Tibial artery (tissue), 4 donors: ENCODE data around the gene IQGAP2.
"Not testable (repeated sequence)": the region's sequence is repeated elsewhere in the genome, so short reads cannot be mapped to it uniquely, and the experiment has no call there.

ENCODE experiments used
- DNase-seq, 2 donors: peaks; one replicate each; pipeline ENCODE4 v3.0.0-alpha.2; 2019
- H3K27ac ChIP-seq, 2 donors: fragments of 200-600 bp; sonication (generic) in 1 of 2; 1 replicate in 1 of 2; 2 replicates in 1 of 2; pipeline ENCODE4 v1.5.1; 2018 to 2019; ENCODE audit warnings: mild to moderate bottlenecking in 1 of 2
- H3K27me3 ChIP-seq, 2 donors: fragments of 200-600 bp; sonication (generic) in 1 of 2; one replicate each; pipeline versions ENCODE4 v1.5.1 to v1.6.0; 2016 to 2019
- H3K36me3 ChIP-seq, 3 donors: fragments of 200-600 bp; sonication (generic) in 2 of 3; one replicate each; pipeline ENCODE4 v1.5.1; 2016 to 2019; ENCODE audit warnings: mild to moderate bottlenecking in 2 of 3
- H3K4me1 ChIP-seq, 4 donors: fragments of 200-600 bp; sonication (generic) in 2 of 4; 1 replicate in 3 of 4; 2 replicates in 1 of 4; pipeline ENCODE4 v1.5.1; 2016 to 2019
- H3K4me3 ChIP-seq, 2 donors: fragments of 200-600 bp; sonication (generic) in 1 of 2; 1 replicate in 1 of 2; 2 replicates in 1 of 2; pipeline ENCODE4 v1.5.1; 2018 to 2019; ENCODE audit warnings: mild to moderate bottlenecking in 2 of 2
- H3K9me3 ChIP-seq, 3 donors: fragments of 200-600 bp; sonication (generic) in 1 of 3; one replicate each; pipeline ENCODE4 v1.5.1; 2016 to 2019
- intact Hi-C: fragments of 100-400 bp; cut with DNase I; formaldehyde crosslinking; loops from one replicate; pipeline ENCODE4 v1.15.0; 2023; ENCODE audit warnings: low total_unique reads
- TF ChIP-seq, protein P1 (sequence below), 2 experiments: fragments of 200-600 bp in 1 of 2; fragments of 450-650 bp in 1 of 2; IDR thresholded peaks; one replicate each; pipeline ENCODE4 v1.5.1; 2017 to 2019; ENCODE audit warnings: antibody characterized with exemption in 2 of 2, mild to moderate bottlenecking in 1 of 2, moderate library complexity in 1 of 2

Gene IQGAP2

DNA sequence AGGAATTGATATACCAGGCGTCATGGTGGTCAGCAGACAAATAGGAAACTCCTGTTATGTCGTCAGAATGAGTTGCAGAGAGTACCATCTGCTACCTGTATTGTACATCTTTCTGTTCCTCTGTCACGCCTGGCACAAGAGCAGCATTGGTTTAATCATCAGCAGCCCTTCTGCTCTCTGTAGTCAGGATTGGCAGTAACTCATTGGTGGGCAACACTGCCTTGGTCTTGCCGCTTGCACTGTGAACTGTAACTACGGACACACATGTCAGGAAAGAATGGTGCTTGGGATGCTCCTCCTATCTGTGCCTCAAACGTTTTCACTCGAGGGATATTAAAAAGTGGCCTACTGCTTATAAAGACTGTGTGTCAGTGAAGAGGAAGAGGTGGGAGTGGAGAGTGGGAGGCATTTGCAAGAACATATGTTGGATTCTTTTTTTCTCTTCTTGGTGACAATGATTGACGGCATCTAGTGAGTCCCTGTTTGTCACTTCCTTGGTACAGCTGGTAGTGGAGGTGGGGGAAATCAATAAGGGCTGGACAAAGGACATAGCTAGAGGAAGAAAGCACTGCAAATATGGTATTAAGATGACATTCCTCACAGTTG lies 143.5 kb downstream of the IQGAP2 start:
- Histone ChIP-seq H3K27me3 (no peaks in the 10 kb centered on the region), H3K4me1 (no peaks in the 10 kb centered on the region), H3K4me3 (no peak overlapping the region), H3K27ac (no peak overlapping the region), H3K9me3 (no peaks in the 10 kb centered on the region), H3K36me3 (no peaks in the 10 kb centered on the region)
- intact Hi-C loops: no loop called here
- TF ChIP-seq, protein P1, sequence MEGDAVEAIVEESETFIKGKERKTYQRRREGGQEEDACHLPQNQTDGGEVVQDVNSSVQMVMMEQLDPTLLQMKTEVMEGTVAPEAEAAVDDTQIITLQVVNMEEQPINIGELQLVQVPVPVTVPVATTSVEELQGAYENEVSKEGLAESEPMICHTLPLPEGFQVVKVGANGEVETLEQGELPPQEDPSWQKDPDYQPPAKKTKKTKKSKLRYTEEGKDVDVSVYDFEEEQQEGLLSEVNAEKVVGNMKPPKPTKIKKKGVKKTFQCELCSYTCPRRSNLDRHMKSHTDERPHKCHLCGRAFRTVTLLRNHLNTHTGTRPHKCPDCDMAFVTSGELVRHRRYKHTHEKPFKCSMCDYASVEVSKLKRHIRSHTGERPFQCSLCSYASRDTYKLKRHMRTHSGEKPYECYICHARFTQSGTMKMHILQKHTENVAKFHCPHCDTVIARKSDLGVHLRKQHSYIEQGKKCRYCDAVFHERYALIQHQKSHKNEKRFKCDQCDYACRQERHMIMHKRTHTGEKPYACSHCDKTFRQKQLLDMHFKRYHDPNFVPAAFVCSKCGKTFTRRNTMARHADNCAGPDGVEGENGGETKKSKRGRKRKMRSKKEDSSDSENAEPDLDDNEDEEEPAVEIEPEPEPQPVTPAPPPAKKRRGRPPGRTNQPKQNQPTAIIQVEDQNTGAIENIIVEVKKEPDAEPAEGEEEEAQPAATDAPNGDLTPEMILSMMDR (IDR thresholded peaks at IDR 0.05): no peak
- no peak for DNase-seq

DNA sequence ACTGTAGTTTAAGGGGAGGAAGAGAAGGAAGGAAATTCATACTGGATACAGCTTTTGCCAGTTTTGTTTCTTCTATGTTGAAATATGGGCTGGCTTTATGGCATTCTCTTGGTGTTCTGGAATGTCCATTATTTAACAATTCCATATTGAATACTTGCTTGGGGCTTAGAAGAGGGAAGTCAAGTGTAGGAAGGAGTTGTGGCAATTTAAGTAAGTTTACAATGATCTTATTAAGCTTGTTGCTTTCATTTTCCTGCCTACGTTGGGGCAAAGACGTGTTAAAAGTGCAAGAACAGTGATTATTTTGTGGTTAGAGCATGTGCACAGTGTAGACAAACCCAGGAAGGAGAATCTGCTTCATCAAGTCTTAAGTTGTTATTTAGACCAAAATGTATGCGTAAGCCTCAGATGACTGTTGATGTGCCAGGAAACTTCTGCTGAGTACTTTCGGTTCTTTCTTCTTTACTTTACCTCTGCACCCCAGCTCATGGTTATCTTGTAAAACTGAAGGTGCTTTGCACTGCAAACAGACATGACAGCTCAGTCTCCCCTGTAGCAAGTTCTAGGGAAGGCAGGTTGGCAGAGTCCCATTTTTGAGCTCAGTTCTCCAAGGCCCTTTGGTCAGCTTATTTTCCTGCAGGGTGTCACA lies 144.3 kb downstream of the IQGAP2 start:
- no peaks in the 10 kb centered on the region for H3K36me3 ChIP-seq
- H3K27ac ChIP-seq: no peak overlapping the region
- no peak overlapping the region for H3K4me3 ChIP-seq
- TF ChIP-seq, protein P1 (IDR thresholded peaks at IDR 0.05): no peak
- intact Hi-C loops: no loop called here
- no peaks in the 10 kb centered on the region for H3K9me3 ChIP-seq
- no peaks in the 10 kb centered on the region for H3K27me3 ChIP-seq
- DNase-seq: peak in 1 of 2 donors; percentile 27
- no peaks in the 10 kb centered on the region for H3K4me1 ChIP-seq

DNA sequence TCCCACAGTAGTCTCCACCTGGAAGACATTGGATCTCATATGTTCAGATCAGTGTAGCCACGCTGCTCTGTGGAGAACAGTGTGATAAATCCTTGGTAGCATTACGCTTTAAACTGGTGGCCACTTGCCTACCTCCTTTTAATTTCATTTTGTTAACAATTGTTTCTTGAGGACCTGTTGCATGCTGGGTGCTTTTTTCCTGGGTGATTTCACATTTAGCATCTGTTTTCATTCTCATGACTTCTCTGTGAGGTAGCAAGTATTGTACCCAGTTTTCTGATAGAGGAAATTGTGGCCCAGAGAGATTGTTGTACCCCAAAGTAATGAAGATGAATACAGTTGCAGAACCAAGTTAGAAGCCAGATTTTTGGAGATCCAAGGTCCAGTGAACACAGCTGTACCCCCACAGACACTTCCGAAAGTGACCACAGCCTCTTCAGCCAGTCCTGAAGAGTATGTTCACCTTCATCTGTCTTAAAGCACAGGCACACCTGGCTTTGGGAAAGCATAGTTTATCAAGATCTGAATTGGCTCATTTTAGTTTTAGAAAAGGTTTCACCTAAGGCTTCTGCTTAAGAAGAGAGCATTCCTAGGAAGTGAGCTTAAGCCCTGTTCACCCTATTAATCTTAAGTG lies 144.9 kb downstream of the IQGAP2 start:
- TF ChIP-seq, protein P1 (IDR thresholded peaks at IDR 0.05): no peak
- no peaks in the 10 kb centered on the region for H3K36me3 ChIP-seq
- intact Hi-C loops: no loop called here

DNA sequence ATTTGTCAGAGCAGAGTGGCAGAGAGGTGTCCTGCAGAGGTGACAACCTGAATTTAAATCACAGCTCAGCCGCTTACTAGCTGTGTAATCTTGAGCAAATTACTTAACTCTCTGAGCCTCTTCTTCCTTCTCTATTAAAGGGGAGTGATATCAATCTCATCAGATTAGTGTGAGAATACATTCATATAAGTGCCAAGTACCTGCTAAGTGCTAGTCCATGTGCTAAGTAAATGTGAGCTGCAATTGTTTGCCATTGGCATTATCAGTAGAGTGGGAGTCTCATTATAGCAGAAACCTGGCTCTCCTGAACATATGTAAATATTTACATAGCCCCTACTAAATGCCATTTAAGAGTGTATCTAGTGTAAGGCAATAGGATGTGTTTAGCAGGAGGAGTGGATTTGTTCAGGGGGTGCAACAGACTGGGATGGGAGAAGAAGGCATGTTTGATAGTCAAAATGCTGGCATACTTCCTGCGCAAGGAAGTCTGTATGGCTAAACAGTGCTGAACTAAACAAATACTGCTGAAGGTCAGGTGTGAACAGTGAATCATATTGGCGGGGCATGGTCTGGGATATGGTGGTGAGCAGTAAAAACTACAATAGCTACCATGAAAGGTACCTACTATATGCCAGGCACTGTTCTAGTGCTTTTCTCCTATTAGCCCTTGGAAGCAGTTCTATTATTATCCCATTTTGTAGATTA lies 145.6 kb downstream of the IQGAP2 start:
- Histone ChIP-seq H3K4me1 (no peaks in the 10 kb centered on the region), H3K4me3 (no peak overlapping the region), H3K27ac (no peak overlapping the region), H3K36me3 (no peaks in the 10 kb centered on the region), H3K9me3 (no peaks in the 10 kb centered on the region), H3K27me3 (no peaks in the 10 kb centered on the region)
- TF ChIP-seq, protein P1 (IDR thresholded peaks at IDR 0.05): no peak
- intact Hi-C loops: no loop called here
- no peak for DNase-seq

More for the DNA sequence above, 144.9 kb downstream of the IQGAP2 start:
- H3K27ac ChIP-seq: no peak overlapping the region
- DNase-seq: no peak
- H3K4me1 ChIP-seq: no peaks in the 10 kb centered on the region
- no peaks in the 10 kb centered on the region for H3K27me3 ChIP-seq
- no peaks in the 10 kb centered on the region for H3K9me3 ChIP-seq
- no peak overlapping the region for H3K4me3 ChIP-seq

DNA sequence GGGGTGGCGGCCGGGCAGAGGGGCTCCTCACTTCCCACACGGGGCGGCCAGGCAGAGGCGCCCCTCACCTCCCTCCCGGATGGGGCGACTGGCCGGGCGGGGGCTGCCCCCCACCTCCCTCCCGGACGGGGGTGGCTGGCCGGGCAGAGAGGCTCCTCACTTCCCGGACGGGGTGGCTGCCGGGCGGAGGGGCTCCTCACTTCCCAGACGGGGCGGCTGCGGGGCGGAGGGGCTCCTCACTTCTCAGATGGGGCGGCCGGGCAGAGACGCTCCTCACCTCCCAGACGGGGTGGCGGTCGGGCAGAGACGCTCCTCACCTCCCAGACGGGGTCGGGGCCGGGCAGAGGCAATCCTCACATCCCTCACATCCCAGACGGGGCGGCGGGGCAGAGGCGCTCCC lies 147.8 kb downstream of the IQGAP2 start:
- H3K36me3 ChIP-seq, H3K27ac ChIP-seq, H3K9me3 ChIP-seq, DNase-seq, H3K4me1 ChIP-seq, intact Hi-C loops, H3K27me3 ChIP-seq, H3K4me3 ChIP-seq: not testable (repeated sequence)

DNA sequence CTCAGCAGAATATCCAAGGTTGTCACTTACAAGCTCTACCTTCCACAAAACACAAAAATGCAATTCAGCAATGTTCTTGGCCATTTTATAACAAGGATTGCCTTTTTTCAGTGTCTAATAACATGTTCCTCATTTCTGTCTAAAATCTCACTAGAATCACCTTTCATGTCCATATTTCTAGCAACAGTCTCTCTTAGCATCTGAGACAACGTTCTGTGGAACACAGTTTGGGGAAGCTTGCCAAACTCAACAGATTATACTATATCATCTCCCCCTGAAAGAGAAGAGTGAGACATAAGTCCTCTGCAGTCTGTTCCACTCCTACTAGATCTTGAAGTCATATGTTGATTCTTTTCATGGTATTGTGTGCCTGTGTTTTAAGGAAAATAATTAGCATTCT lies 149.5 kb downstream of the IQGAP2 start:
- H3K36me3 ChIP-seq: no peaks in the 10 kb centered on the region
- H3K27me3 ChIP-seq: no peaks in the 10 kb centered on the region
- no peak overlapping the region for H3K4me3 ChIP-seq
- H3K27ac ChIP-seq: no peak overlapping the region
- no peak for DNase-seq
- TF ChIP-seq, protein P1 (IDR thresholded peaks at IDR 0.05): no peak
- intact Hi-C loops: no loop called here
- no peaks in the 10 kb centered on the region for H3K9me3 ChIP-seq
- H3K4me1 ChIP-seq: no peaks in the 10 kb centered on the region
